Trophoblast cell (in vitro differentiated cells and primary cell): ENCODE measurements around the gene RPL34.
A peak's percentile ranks its signal among the peaks of the same experiment; 100 is the strongest.

ENCODE experiments used
- DNase-seq, 2 donors: peaks; one replicate each; pipeline ENCODE4 v3.0.0-alpha.2; 2016
- H2AFZ ChIP-seq: 2 replicates; pipeline ENCODE4 v1.6.1; 2013; ENCODE audit warnings: low read length, moderate library complexity, mild to moderate bottlenecking; ENCODE audit not compliant: insufficient read depth, poor library complexity
- H2AK5ac ChIP-seq: 2 replicates; pipeline ENCODE4 v1.6.1; 2013; ENCODE audit warnings: mild to moderate bottlenecking, low read length
- H2BK120ac ChIP-seq: 2 replicates; pipeline ENCODE4 v1.6.1; 2013; ENCODE audit warnings: low read length, mild to moderate bottlenecking, moderate library complexity; ENCODE audit not compliant: insufficient read depth, poor library complexity
- H2BK12ac ChIP-seq: 2 replicates; pipeline ENCODE4 v1.6.1; 2013; ENCODE audit warnings: mild to moderate bottlenecking, low read length, moderate library complexity
- H2BK5ac ChIP-seq: 2 replicates; pipeline ENCODE4 v1.6.1; 2013; ENCODE audit warnings: low read length, low read depth, moderate library complexity, mild to moderate bottlenecking; ENCODE audit not compliant: poor library complexity
- H3K14ac ChIP-seq: 2 replicates; pipeline ENCODE4 v1.6.1; 2013; ENCODE audit warnings: mild to moderate bottlenecking, low read length
- H3K18ac ChIP-seq: 2 replicates; pipeline ENCODE4 v1.6.1; 2013; ENCODE audit warnings: mild to moderate bottlenecking, low read length
- H3K23ac ChIP-seq: 2 replicates; pipeline ENCODE4 v1.6.1; 2013; ENCODE audit warnings: low read length
- H3K27ac ChIP-seq: 2 replicates; pipeline ENCODE4 v1.5.1; 2013; ENCODE audit warnings: low read depth, mild to moderate bottlenecking, inconsistent platforms, low read length, moderate library complexity
- H3K27me3 ChIP-seq: 2 replicates; pipeline ENCODE4 v1.6.1; 2013; ENCODE audit warnings: inconsistent platforms, mild to moderate bottlenecking, low read length, moderate library complexity; ENCODE audit not compliant: insufficient read depth
- H3K36me3 ChIP-seq, 2 experiments: 1 replicate in 1 of 2; 2 replicates in 1 of 2; pipeline ENCODE4 v1.6.1; 2013; ENCODE audit warnings: low read length in 2 of 2, mild to moderate bottlenecking in 2 of 2, moderate library complexity in 1 of 2; ENCODE audit not compliant: insufficient read depth in 2 of 2, control insufficient read depth in 1 of 2
- H3K4ac ChIP-seq: 2 replicates; pipeline ENCODE4 v1.6.1; 2013; ENCODE audit warnings: low read depth, mild to moderate bottlenecking, low read length, moderate library complexity
- H3K4me1 ChIP-seq, 2 experiments: 1 replicate in 1 of 2; 2 replicates in 1 of 2; pipeline ENCODE4 v1.6.1; 2013; ENCODE audit warnings: low read length in 2 of 2, mild to moderate bottlenecking in 2 of 2, moderate library complexity in 1 of 2; ENCODE audit not compliant: insufficient read depth in 2 of 2, control insufficient read depth in 1 of 2
- H3K4me2 ChIP-seq: 2 replicates; pipeline ENCODE4 v1.6.1; 2013; ENCODE audit warnings: inconsistent platforms, mild to moderate bottlenecking, low read length, moderate library complexity
- H3K4me3 ChIP-seq: 2 replicates; pipeline ENCODE4 v1.5.1; 2013; ENCODE audit warnings: mild to moderate bottlenecking, low read depth, low read length, inconsistent platforms
- H3K79me1 ChIP-seq: one replicate; pipeline ENCODE4 v1.6.1; 2013; ENCODE audit warnings: low read length
- H3K79me2 ChIP-seq: 2 replicates; pipeline ENCODE4 v1.6.1; 2013; ENCODE audit warnings: low read length, mild to moderate bottlenecking; ENCODE audit not compliant: control insufficient read depth, insufficient read depth, poor library complexity
- H3K9ac ChIP-seq: 2 replicates; pipeline ENCODE4 v1.6.1; 2013; ENCODE audit warnings: mild to moderate bottlenecking, low read length
- H3K9me3 ChIP-seq: 2 replicates; pipeline ENCODE4 v1.6.1; 2013; ENCODE audit warnings: low read depth, mild to moderate bottlenecking, control low read depth, inconsistent platforms, low read length; ENCODE audit not compliant: insufficient read depth
- H4K12ac ChIP-seq: 2 replicates; pipeline ENCODE4 v1.6.1; 2013; ENCODE audit warnings: low read depth, mild to moderate bottlenecking, low read length, moderate library complexity
- H4K8ac ChIP-seq: 2 replicates; pipeline ENCODE4 v1.6.1; 2013; ENCODE audit warnings: low read depth, mild to moderate bottlenecking, low read length, moderate library complexity
- H4K91ac ChIP-seq: one replicate; pipeline ENCODE4 v1.6.1; 2013; ENCODE audit warnings: low read depth, mild to moderate bottlenecking, low read length, moderate library complexity
- WGBS: extraction: QIAGEN DNeasy Blood & Tissue Kit; methylation state at CpG from one replicate; pipeline ENCODE4 v1.1.7; 2013; ENCODE audit warnings: missing lambda C conversion rate; ENCODE audit not compliant: insufficient read length, insufficient coverage; ENCODE audit errors: extremely low coverage; 5-methylcytosine and 5-hydroxymethylcytosine counted together

Gene RPL34

GRCh38 chr4:108635070-108635655, 14.8 kb downstream of the RPL34 start:
- Histone ChIP-seq H3K4me2 (no peak overlapping the region), H3K27ac (no peak overlapping the region), H2AFZ (no peak overlapping the region), H3K4me3 (no peak overlapping the region), H4K8ac (no peak overlapping the region), H3K79me2 (no peaks in the 10 kb centered on the region), H4K12ac (no peak overlapping the region), H3K36me3 (peaks cover 11 to 20% of the 10 kb centered on the region in 2 experiments), H3K9ac (no peak overlapping the region), H3K14ac (no peak overlapping the region), H3K27me3 (no peaks in the 10 kb centered on the region), H3K23ac (no peak overlapping the region), H3K4me1 (no peaks in the 10 kb centered on the region), H2BK5ac (no peak overlapping the region), H2BK12ac (no peak overlapping the region), H3K9me3 (no peaks in the 10 kb centered on the region), H4K91ac (no peak overlapping the region), H2BK120ac (no peak overlapping the region), H3K18ac (no peak overlapping the region), H3K4ac (no peak overlapping the region), H2AK5ac (no peak overlapping the region), H3K79me1 (no peaks in the 10 kb centered on the region)
- no CpG with 5 or more reads among the region's 8 CpGs for WGBS
- DNase-seq, result no peak

GRCh38 chr4:108636246-108636645, 15.9 kb downstream of the RPL34 start:
- no peak overlapping the region for H3K27ac ChIP-seq

GRCh38 chr4:108637856-108638255, 17.5 kb downstream of the RPL34 start:
- peak in 1 of 2 donors; percentile 62 for DNase-seq
- no peak overlapping the region for H2AK5ac ChIP-seq
- no peak overlapping the region for H4K91ac ChIP-seq
- H3K9ac ChIP-seq, result no peak overlapping the region
- no peak overlapping the region for H4K12ac ChIP-seq
- H3K9me3 ChIP-seq, result no peaks in the 10 kb centered on the region
- H3K18ac ChIP-seq, result no peak overlapping the region
- no CpG with 5 or more reads among the region's 2 CpGs for WGBS
- H3K4me2 ChIP-seq, result no peak overlapping the region
- no peak overlapping the region for H3K4ac ChIP-seq
- H3K4me1 ChIP-seq, result no peaks in the 10 kb centered on the region
- H3K14ac ChIP-seq, result no peak overlapping the region
- H3K79me2 ChIP-seq, result no peaks in the 10 kb centered on the region
- peaks cover 9 to 15% of the 10 kb centered on the region in 2 experiments for H3K36me3 ChIP-seq
- H3K27me3 ChIP-seq, result no peaks in the 10 kb centered on the region
- H2BK5ac ChIP-seq, result no peak overlapping the region
- H3K27ac ChIP-seq, result no peak overlapping the region
- H2AFZ ChIP-seq, result no peak overlapping the region
- no peak overlapping the region for H2BK12ac ChIP-seq
- no peak overlapping the region for H3K23ac ChIP-seq
- no peaks in the 10 kb centered on the region for H3K79me1 ChIP-seq
- H3K4me3 ChIP-seq, result no peak overlapping the region
- no peak overlapping the region for H2BK120ac ChIP-seq
- no peak overlapping the region for H4K8ac ChIP-seq

More at GRCh38 chr4:108636246-108636645, 15.9 kb downstream of the RPL34 start:
- Histone ChIP-seq H3K79me2 (no peaks in the 10 kb centered on the region), H3K79me1 (no peaks in the 10 kb centered on the region), H4K8ac (no peak overlapping the region), H3K4me2 (no peak overlapping the region), H3K4me3 (no peak overlapping the region), H2AK5ac (no peak overlapping the region), H3K18ac (no peak overlapping the region), H3K14ac (no peak overlapping the region), H4K91ac (no peak overlapping the region), H3K4ac (no peak overlapping the region), H2BK120ac (no peak overlapping the region), H4K12ac (no peak overlapping the region), H2AFZ (no peak overlapping the region), H3K27me3 (no peaks in the 10 kb centered on the region), H3K23ac (no peak overlapping the region), H2BK5ac (no peak overlapping the region), H2BK12ac (no peak overlapping the region), H3K9ac (no peak overlapping the region), H3K9me3 (no peaks in the 10 kb centered on the region), H3K4me1 (no peaks in the 10 kb centered on the region), H3K36me3 (peaks cover 9 to 15% of the 10 kb centered on the region in 2 experiments)
- no peak for DNase-seq
- WGBS, result no CpG with 5 or more reads among the region's 1 CpG

GRCh38 chr4:108644237-108644636, 23.9 kb downstream of the RPL34 start:
- no peak overlapping the region for H3K14ac ChIP-seq
- no peaks in the 10 kb centered on the region for H3K4me1 ChIP-seq
- no peak overlapping the region for H2BK12ac ChIP-seq
- H3K9ac ChIP-seq, result no peak overlapping the region
- H3K79me2 ChIP-seq, result no peaks in the 10 kb centered on the region
- H3K79me1 ChIP-seq, result no peaks in the 10 kb centered on the region
- H2AFZ ChIP-seq, result no peak overlapping the region
- no peak overlapping the region for H3K4me2 ChIP-seq
- H2BK120ac ChIP-seq, result no peak overlapping the region
- H3K23ac ChIP-seq, result no peak overlapping the region
- no peak overlapping the region for H3K18ac ChIP-seq
- H4K12ac ChIP-seq, result no peak overlapping the region
- H2AK5ac ChIP-seq, result no peak overlapping the region
- no peak overlapping the region for H4K8ac ChIP-seq
- H2BK5ac ChIP-seq, result no peak overlapping the region
- H3K4ac ChIP-seq, result no peak overlapping the region
- no peak overlapping the region for H3K4me3 ChIP-seq
- peak in 1 of 2 donors; percentile 21 for DNase-seq
- no CpG with 5 or more reads among the region's 1 CpG for WGBS
- no peaks in the 10 kb centered on the region for H3K9me3 ChIP-seq
- no peaks in the 10 kb centered on the region for H3K27me3 ChIP-seq
- H3K36me3 ChIP-seq, result peaks cover 0 to 3% of the 10 kb centered on the region in 2 experiments
- H4K91ac ChIP-seq, result no peak overlapping the region
- H3K27ac ChIP-seq, result no peak overlapping the region
